Immature natural killer cell (primary cell): ENCODE measurements around the gene CPPED1. TPM values are rescaled to one million over a fixed set of nuclear protein-coding genes. Genes with fewer than 3 reads are reported as not detected.

Experiments used
- DNase-seq, 3 donors: peaks; one replicate each; pipeline ENCODE4 v3.0.0; 2022; ENCODE audit warnings: mixed read lengths in 1 of 3
- H3K27ac Mint-ChIP-seq, 6 donors: one replicate each; pipeline ENCODE4 v1.8.0; 2020; ENCODE audit warnings: mixed read lengths in 6 of 6, mild to moderate bottlenecking in 5 of 6, inconsistent platforms in 4 of 6, moderate library complexity in 3 of 6
- H3K27me3 Mint-ChIP-seq, 3 donors: one replicate each; pipeline ENCODE4 v1.8.0; 2020 to 2021; ENCODE audit warnings: low read depth in 3 of 3, mild to moderate bottlenecking in 3 of 3, mixed read lengths in 3 of 3, moderate library complexity in 3 of 3, inconsistent platforms in 1 of 3
- H3K36me3 Mint-ChIP-seq, 3 donors: one replicate each; pipeline ENCODE4 v1.8.0; 2020; ENCODE audit warnings: mixed read lengths in 3 of 3, inconsistent platforms in 2 of 3, mild to moderate bottlenecking in 2 of 3
- H3K4me1 Mint-ChIP-seq, 2 donors: one replicate each; pipeline ENCODE4 v1.8.0; 2020; ENCODE audit warnings: inconsistent platforms in 2 of 2, mild to moderate bottlenecking in 2 of 2, mixed read lengths in 2 of 2, moderate library complexity in 1 of 2
- H3K4me3 Mint-ChIP-seq, 5 donors: one replicate each; pipeline ENCODE4 v1.8.0; 2020; ENCODE audit warnings: mild to moderate bottlenecking in 5 of 5, mixed read lengths in 5 of 5, inconsistent platforms in 3 of 5, moderate library complexity in 3 of 5
- H3K9me3 Mint-ChIP-seq, 6 donors: one replicate each; pipeline ENCODE4 v1.8.0; 2020; ENCODE audit warnings: mild to moderate bottlenecking in 6 of 6, mixed read lengths in 6 of 6, inconsistent platforms in 4 of 6, moderate library complexity in 3 of 6
- polyA plus RNA-seq, 3 donors: library from polyadenylated mRNA; unstranded; fragments of 300-500 nt; fragmentation: Illumina TruSeq; gene quantifications; one replicate each; pipeline ENCODE4 v1.2.3, GENCODE V29; 2021

The CPPED1 gene
- polyA plus RNA-seq, 3 donors from 2014 or later = 10.0 to 15.4 (median 15.2) TPM

GRCh38 chr16:12617401-12617819 is 186.3 kb downstream of the CPPED1 start:
- H3K36me3 Mint-ChIP-seq = no peaks in the 10 kb centered on the region
- H3K27ac Mint-ChIP-seq = no peak overlapping the region
- no peak for DNase-seq
- H3K27me3 Mint-ChIP-seq = peaks cover 0 to 8% (median 3%) of the 10 kb centered on the region in 3 donors
- peaks cover 1 to 7% of the 10 kb centered on the region in 2 donors for H3K4me1 Mint-ChIP-seq
- no peaks in the 10 kb centered on the region for H3K9me3 Mint-ChIP-seq
- no peak overlapping the region for H3K4me3 Mint-ChIP-seq

- no peak for DNase-seq
- Mint-ChIP-seq H3K27ac (no peak overlapping the region), H3K36me3 (no peaks in the 10 kb centered on the region), H3K4me3 (no peak overlapping the region), H3K4me1 (peaks cover 0 to 7% of the 10 kb centered on the region in 2 donors), H3K27me3 (peaks cover 2 to 8% (median 3%) of the 10 kb centered on the region in 3 donors), H3K9me3 (peaks cover 0 to under 1% (median 0%) of the 10 kb centered on the region in 6 donors)
Measured at GRCh38 chr16:12614662-12615278, 188.9 kb downstream of the CPPED1 start.

GRCh38 chr16:12613992-12614661 is 189.6 kb downstream of the CPPED1 start:
- no peaks in the 10 kb centered on the region for H3K36me3 Mint-ChIP-seq
- H3K27ac Mint-ChIP-seq = no peak overlapping the region
- peaks cover 0 to 2% (median 0%) of the 10 kb centered on the region in 6 donors for H3K9me3 Mint-ChIP-seq
- DNase-seq = no peak
- H3K4me1 Mint-ChIP-seq = peaks cover 0 to 7% of the 10 kb centered on the region in 2 donors
- H3K4me3 Mint-ChIP-seq = no peak overlapping the region
- H3K27me3 Mint-ChIP-seq = peaks cover 2 to 8% (median 5%) of the 10 kb centered on the region in 3 donors

- DNase-seq = no peak
- H3K4me1 Mint-ChIP-seq = peaks cover 0 to 7% of the 10 kb centered on the region in 2 donors
- H3K4me3 Mint-ChIP-seq = no peak overlapping the region
- H3K27me3 Mint-ChIP-seq = peaks cover 2 to 13% (median 5%) of the 10 kb centered on the region in 3 donors
- H3K36me3 Mint-ChIP-seq = no peaks in the 10 kb centered on the region
- H3K27ac Mint-ChIP-seq = no peak overlapping the region
- peaks cover 0 to 2% (median 0%) of the 10 kb centered on the region in 6 donors for H3K9me3 Mint-ChIP-seq
Measured at GRCh38 chr16:12613131-12613991, 190.3 kb downstream of the CPPED1 start.

GRCh38 chr16:12612598-12613101 is 191.0 kb downstream of the CPPED1 start:
- Mint-ChIP-seq H3K9me3 (peaks cover 0 to 2% (median 0%) of the 10 kb centered on the region in 6 donors), H3K4me3 (no peak overlapping the region), H3K36me3 (no peaks in the 10 kb centered on the region), H3K27me3 (peaks cover 7 to 13% (median 7%) of the 10 kb centered on the region in 3 donors), H3K27ac (no peak overlapping the region), H3K4me1 (peaks cover 0 to 7% of the 10 kb centered on the region in 2 donors)
- no peak for DNase-seq

- H3K27me3 Mint-ChIP-seq = peaks cover 7 to 13% (median 7%) of the 10 kb centered on the region in 3 donors
- H3K4me1 Mint-ChIP-seq = peaks cover 0 to 7% of the 10 kb centered on the region in 2 donors
- no peak overlapping the region for H3K27ac Mint-ChIP-seq
- no peak overlapping the region for H3K4me3 Mint-ChIP-seq
- peaks cover 0 to 2% (median 0%) of the 10 kb centered on the region in 6 donors for H3K9me3 Mint-ChIP-seq
- H3K36me3 Mint-ChIP-seq = no peaks in the 10 kb centered on the region
- no peak for DNase-seq
Measured at GRCh38 chr16:12611916-12612597, 191.6 kb downstream of the CPPED1 start.

GRCh38 chr16:12611006-12611477 is 192.6 kb downstream of the CPPED1 start:
- H3K4me3 Mint-ChIP-seq = no peak overlapping the region
- H3K4me1 Mint-ChIP-seq = peaks cover 0 to 7% of the 10 kb centered on the region in 2 donors
- H3K36me3 Mint-ChIP-seq = no peaks in the 10 kb centered on the region

GRCh38 chr16:12609937-12610699 is 193.6 kb downstream of the CPPED1 start:
- no peak overlapping the region for H3K27ac Mint-ChIP-seq
- peaks cover 0 to 7% (median 0%) of the 10 kb centered on the region in 6 donors for H3K9me3 Mint-ChIP-seq
- H3K27me3 Mint-ChIP-seq = peaks cover 9 to 13% (median 10%) of the 10 kb centered on the region in 3 donors
- no peak for DNase-seq
- peaks cover 0 to 7% of the 10 kb centered on the region in 2 donors for H3K4me1 Mint-ChIP-seq
- H3K4me3 Mint-ChIP-seq = no peak overlapping the region
- H3K36me3 Mint-ChIP-seq = no peaks in the 10 kb centered on the region

More at GRCh38 chr16:12611006-12611477, 192.6 kb downstream of the CPPED1 start:
- no peak overlapping the region for H3K27ac Mint-ChIP-seq
- peaks cover 0 to 7% (median 0%) of the 10 kb centered on the region in 6 donors for H3K9me3 Mint-ChIP-seq
- H3K27me3 Mint-ChIP-seq = peaks cover 6 to 15% (median 9%) of the 10 kb centered on the region in 3 donors
- no peak for DNase-seq

Other genes starting within 250 kb of the CPPED1 start
- not detected for gene SHISA9, start 97.7 kb upstream of the CPPED1 start, polyA plus RNA-seq